CD4-positive, alpha-beta T cell treated with Interleukin-17A for 4 hours (primary cell): Measurements from ENCODE around the gene DENND5A.

ENCODE experiments used
- DNase-seq: peaks from one replicate; pipeline ENCODE4 v3.0.0-alpha.2; 2020; ENCODE audit warnings: mixed read lengths

DENND5A gene

DNA sequence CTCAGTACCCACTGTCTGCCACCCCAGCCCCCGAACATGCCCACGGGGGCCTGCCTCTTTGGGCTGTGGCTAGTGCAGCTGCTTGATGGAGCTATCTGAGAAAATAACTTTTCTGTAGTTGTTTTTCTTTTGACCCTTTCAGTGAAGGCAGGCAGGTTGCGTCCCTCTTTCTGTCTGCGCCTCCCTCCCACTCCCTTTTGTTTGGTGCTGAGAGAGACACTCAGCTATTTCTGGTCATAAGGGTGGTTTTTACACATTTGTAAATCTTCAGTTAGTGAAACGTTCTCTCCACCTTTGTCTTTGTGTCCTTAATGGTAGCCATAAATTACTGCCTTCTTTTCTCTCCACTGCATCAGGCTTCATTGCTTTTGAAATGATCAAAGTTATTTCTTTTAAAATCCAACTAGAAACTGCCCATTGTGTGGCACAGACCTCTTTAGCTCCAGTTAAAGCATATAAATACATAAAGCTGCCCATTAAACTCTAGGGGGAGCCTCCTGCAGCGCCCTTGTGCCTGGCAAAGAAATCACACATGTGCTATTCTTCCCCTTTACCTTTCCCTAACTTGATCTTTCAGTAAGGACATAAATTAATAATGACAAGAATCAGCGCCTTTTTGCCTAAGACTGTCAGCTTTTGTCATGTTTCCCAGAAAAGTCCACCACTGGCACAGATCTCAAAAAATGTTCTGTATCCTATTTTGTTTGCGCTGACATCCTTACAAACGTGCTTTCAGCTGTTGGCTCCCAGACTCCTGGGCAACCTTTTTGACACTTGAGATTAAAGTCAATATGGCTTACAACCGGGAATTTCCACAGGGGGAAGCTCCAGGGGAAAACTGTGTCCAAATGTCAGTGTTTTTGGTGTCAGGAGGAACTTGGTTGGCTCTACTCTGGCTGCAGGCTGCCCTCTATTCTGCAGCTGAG lies 172.0 kb downstream of the DENND5A start:
- DNase-seq = no peak

- DNase-seq = no peak
These were observed 173.1 kb downstream of the DENND5A start for GRCh38 chr11:9092072-9092471.

DNA sequence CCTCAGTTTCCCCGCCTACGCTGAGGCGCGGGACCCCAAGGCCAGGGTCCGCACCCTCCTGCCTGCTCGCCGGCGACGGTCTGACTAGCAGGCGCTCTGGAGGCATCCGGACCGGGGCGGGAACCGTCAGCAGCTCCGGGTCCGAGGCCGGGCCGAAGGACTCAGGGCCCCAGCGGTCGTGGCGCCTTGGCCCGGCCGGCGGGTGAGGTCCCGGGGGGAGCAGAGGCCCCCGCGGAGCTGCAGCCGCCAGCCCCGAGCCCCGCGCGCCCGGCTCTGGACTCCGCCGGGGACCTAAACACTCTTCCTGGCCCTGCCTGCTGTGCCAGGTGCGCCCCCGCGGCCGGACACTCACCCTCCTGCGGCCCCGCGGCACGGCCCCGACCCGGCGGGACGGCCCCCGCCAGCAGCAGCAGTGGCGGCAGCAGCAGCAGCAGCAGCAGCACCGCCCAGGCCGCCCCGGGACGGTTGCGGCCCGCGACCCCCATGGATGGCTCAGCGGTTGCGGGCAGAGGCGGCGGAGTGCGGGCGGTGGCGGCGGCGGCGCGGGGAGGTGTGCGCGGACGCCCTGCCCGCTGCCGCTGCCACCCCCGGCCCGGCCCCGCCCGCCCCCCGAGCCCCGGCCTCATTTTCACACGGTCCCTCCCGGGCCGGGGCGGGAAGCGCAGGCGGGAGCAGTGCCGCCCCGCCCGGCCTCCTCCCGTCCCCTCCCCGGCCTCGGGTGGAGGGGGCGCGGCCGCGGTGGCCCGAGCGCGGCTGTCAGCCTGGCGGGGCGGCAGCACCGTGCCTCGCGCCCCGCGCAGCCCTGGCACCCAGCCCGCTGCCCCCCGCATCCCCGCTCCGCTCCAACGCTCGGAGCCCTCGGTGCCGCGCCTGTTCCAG lies 173.9 kb downstream of the DENND5A start, which contains the start of gene SCUBE2:
TSS of gene SCUBE2 (minus strand) at position 556 of the 879 bp plus-strand sequence. CDS start at position 485, 71 bp downstream.
- DNase-seq = no peak

- DNase-seq = no peak
These were observed 174.6 kb downstream of the DENND5A start for GRCh38 chr11:9090488-9091043.

GRCh38 chr11:9089636-9090035 lies 175.5 kb downstream of the DENND5A start:
- no peak for DNase-seq

DNA sequence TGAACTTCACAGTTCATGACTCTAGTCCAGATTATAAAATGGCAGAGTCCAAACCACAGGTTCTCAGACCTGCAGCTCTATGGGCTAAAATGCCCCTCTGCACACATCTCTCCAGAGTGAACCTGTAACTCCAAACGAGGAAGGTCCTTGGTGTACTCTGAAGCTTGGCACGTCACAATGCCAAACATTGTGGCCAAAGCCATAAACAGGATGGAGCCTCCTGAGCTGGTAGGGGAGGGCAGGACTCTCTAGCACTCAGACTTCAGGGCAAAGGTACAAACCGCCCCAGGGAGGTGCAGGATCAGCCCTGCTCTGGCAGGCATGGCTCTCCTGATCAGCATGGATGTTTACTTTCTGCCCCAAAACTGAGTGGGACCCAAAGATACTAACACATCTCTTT lies 176.1 kb downstream of the DENND5A start:
- no peak for DNase-seq
